ENCODE data around the gene AMOTL1.

The AMOTL1 gene

GRCh38 chr11:94869186-94869585, 101.0 kb downstream of the AMOTL1 start:
- in situ Hi-C loops (cut with HindIII; ENCODE audit: low sequenced_read_pairs) = no loop called here

DNA sequence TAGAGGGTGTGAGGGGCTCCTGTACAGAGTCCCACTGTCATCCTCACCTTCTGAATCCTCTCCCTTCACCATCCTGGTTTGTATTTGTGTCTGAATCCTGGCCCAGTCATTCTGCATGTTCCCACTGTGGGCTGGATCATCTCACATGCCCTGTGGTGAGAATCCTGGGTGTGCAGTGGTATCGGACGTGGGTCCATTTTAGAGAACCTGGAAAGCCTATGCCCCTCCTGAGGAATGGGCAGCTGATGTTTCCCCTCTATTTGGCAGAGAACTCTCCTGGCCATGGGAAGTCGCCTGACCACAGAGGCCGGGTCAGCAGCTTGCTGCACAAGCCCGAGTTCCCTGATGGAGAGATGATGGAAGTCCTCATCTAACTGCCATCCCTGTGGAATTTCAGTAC, 102.3 kb downstream of the AMOTL1 start:
- in situ Hi-C loops (cut with HindIII; ENCODE audit: low sequenced_read_pairs) = no loop called here

- in situ Hi-C loops (cut with HindIII; ENCODE audit: low sequenced_read_pairs) = no loop called here
Measured at GRCh38 chr11:94871491-94872185, 103.5 kb downstream of the AMOTL1 start.

GRCh38 chr11:94873916-94874540, 105.9 kb downstream of the AMOTL1 start:
- in situ Hi-C loops (cut with HindIII; ENCODE audit: low sequenced_read_pairs) = no loop called here

DNA sequence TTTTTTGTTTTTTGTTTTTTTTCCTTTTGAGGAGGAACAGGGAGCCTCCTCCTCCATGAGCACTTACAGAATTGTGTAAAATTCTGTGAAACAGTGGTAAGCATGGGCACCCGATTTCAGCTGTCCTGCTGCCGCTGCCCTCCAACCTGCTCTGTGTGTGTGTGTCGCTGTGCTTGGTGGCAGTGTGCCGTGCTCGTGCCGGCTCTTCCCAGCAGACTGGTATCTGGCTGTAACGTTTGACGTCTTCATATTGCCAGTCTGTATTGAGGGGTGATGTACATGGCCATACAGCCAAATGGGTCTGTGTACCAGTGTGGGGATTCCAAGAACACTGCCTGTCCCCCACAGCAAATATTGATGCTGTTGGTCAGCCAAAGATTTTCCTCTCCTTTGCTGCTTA, 108.1 kb downstream of the AMOTL1 start:
- in situ Hi-C loops (cut with HindIII; ENCODE audit: low sequenced_read_pairs) = no loop called here

DNA sequence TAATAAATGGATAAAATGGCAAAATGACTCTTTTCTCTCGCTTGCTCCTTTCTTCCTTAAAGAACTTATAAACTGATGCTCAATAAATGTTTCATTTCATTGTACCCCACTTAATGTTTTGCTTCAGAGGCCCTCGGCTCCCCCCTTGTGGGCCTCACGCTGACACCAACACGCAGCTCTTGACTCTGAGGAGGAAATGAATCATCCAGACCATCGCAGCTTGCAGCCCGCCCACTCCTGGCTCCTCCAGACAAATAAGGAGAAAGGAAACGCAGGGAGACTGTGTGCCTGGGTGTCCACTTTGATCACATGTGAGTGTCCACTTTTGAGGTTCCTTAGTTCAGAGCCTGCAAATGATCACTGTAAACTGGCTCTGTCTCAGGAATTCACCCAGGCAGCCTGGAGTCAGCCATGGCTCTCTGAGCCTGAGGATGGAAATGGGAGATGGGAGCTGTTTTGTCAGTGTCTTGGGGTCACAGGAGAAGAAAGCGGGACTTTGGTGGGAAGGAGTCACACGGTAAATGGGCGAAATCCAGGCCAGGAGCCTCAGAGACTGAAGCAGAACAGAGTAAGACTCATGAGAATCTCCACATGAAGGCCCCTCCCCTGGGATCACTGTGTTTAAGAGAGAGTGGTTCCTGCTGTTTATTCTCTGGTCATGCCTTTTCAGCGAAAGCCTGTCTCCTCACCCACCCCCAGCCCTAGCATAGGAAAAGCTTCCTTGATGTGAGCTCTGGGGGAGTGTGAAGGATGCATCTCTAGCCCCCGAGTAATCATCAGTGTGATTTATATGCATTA, 108.7 kb downstream of the AMOTL1 start:
- in situ Hi-C loops (cut with HindIII; ENCODE audit: low sequenced_read_pairs) = no loop called here

DNA sequence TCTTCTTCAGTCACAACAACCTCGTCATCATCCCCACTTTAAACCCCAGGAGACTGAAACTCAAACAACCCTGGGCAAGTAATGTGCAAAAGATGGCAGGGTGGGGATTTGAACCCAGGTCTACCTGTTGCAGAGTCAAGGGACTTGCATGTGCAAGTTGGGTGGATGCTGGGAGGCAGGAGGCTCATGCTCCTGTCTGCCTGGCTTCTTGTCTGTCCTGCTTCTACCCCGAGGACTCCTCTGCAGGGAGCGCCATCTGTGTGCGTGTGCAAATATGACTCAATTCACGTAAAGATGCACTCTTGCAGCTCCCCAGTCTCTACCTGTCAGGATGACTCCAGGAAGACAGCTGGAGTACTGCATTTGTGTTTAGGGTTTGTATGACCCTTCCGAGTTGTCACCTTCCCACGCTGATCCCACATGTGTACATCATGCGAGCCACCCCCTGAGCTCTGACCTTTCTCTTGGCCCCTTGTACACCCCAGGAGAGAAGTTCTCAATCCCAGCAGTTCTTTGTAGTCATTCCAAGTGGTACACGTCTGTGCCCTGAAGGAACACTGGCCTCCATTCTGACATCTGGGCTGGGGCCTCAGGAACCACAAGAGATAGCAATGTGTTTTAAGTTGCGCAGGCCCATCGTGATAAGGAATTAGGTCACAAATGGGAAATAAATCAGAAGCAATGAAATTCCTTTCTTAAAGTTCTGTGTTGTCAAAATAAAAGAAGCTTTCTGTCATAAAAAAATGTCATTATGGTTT, 109.5 kb downstream of the AMOTL1 start:
- in situ Hi-C loops (cut with HindIII; ENCODE audit: low sequenced_read_pairs) = no loop called here

GRCh38 chr11:94879006-94879405, 110.8 kb downstream of the AMOTL1 start:
- in situ Hi-C loops (cut with HindIII; ENCODE audit: low sequenced_read_pairs) = no loop called here

DNA sequence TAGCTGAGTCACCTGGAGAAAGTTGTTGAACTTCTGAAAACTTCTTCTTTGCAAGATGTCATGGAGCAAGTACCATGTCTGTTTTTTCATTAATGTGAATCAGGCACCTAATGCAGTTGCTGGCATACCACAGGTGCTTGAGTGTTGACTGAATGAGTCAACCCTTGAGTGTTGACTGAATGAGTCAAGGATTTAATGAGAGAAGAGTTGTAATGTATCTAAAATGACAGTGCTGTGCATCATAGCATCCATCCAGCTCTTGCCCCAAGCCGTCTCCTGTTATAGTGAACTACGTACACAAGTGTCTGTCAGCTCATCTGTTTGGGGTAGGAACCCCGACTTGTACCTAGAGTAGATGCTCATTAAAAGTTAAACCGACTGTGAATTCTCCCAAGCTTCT, 112.1 kb downstream of the AMOTL1 start:
- in situ Hi-C loops (cut with HindIII; ENCODE audit: low sequenced_read_pairs) = no loop called here

- in situ Hi-C loops (cut with HindIII; ENCODE audit: low sequenced_read_pairs) = no loop called here
Measured at GRCh38 chr11:94882931-94883330, 114.8 kb downstream of the AMOTL1 start.

DNA sequence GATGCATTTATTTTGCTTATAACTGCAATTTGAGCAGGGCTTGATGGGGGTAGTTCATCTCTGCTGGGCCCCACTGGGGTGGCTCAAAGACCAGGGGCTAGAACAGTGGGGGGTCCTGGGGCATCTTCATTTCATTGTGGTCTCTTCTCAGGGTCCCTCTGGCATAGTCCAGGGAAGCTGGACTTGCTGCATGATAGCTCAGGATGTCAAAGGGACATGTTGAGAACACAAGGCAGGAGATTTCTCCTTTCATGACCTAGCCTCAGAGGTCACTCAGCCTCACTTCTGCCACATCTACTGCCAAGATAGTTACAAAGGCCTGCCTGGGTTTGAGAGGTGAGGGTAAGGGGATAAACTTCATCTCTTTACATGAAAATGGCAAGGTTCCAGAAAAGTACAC, 115.7 kb downstream of the AMOTL1 start:
- in situ Hi-C loops (cut with HindIII; ENCODE audit: low sequenced_read_pairs) = no loop called here

DNA sequence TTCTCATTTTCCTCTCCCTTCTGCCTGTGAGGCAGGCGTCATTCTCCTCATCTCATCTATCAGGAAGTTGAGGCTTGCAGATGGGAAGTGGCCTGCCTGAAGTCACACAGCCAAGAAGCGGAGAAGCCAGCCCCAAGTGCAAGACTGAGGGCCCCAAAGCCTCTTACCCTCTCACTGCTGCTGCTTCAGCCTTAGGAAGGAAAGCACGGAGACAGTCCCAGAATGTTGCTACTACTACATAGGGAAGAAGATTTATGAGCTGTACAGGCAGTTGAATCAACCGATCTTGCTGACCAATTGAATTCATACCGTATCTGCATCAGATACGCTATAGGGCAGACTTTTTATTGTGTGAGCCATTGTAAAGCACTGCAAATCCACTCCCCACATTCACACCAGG, 116.2 kb downstream of the AMOTL1 start:
- in situ Hi-C loops (cut with HindIII; ENCODE audit: low sequenced_read_pairs) = no loop called here

- in situ Hi-C loops (cut with HindIII; ENCODE audit: low sequenced_read_pairs) = no loop called here
Measured at GRCh38 chr11:94885133-94885532, 117.0 kb downstream of the AMOTL1 start.

- in situ Hi-C loops (cut with HindIII; ENCODE audit: low sequenced_read_pairs) = no loop called here
Measured at GRCh38 chr11:94885581-94885980, 117.4 kb downstream of the AMOTL1 start.

DNA sequence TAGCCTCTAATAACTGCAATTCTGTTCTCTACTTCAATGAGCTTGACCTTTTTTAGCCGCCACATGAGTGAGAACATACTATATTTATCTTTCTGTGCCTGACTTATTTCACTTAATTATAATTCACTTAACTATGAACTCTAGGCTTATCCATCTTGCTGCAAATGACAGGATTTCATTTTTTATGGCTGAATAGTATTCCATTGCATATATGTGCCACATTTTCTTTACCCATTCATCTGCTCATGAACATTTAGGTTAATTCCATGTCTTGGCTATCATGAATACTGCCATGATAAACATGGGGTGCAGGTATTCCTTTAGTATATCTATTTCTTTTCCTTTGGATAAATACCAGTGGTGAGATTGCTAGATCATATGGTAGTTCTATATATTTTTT, 120.0 kb downstream of the AMOTL1 start:
- in situ Hi-C loops (cut with HindIII; ENCODE audit: low sequenced_read_pairs) = no loop called here

DNA sequence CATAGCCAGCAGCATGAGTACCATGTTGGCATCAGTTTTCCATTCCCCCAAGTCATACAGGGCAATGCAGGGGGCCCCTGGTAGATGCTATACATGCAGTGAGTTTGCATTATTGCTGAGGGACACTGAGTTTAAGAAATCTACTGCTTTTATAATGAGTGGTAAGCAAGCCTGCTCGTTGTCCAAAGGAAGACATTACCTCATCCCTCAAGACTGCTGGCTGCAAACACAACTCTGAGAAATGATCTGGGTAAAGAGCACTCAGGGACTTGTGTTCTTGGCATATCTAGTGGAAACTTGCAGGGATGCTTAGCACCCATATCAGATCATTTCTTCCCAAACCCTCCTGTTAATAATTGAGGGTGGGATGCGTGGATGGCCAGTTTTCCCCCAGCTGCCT, 127.3 kb downstream of the AMOTL1 start:
- in situ Hi-C loops (cut with HindIII; ENCODE audit: low sequenced_read_pairs) = no loop called here

DNA sequence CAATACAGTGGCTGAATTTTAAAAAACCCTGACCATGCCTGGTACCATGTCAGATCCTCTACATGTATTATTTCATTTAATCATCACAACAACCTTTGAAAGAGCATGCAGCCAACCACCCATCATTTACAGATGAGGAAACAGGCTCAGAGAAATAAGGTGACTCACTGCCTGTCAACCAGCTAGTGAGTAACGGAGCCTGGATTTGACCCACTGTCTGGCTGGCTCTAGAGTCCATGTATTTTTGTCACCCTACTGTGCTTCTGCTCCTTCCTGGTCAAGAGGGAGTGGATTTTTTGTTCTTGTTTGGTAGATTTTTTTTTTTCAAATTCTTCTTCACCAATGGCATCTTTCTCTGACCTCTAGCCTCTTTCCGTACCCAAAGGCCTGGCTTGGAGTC, 127.8 kb downstream of the AMOTL1 start:
- in situ Hi-C loops (cut with HindIII; ENCODE audit: low sequenced_read_pairs) = no loop called here

DNA sequence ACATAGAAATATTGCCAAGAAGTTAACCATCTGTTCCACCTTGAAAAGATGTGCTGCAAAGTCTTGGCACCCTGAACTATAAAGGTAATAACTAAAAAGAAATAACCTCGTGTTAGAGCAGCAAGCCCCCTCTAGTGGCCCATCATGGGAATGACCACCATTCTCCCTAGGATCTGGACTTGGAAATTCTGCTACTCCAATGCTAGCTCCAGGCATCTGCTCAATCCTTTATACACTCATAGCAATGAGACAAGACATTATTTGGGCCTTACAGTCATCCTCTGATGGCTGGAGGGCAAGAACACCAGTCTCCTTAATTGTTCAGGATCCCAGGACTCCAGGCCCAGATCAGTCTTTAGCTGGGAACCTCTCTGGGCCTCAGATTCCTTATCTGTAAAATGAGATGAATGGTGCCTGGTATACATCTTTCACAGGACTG, 129.2 kb downstream of the AMOTL1 start:
- in situ Hi-C loops (cut with HindIII; ENCODE audit: low sequenced_read_pairs) = no loop called here

- in situ Hi-C loops (cut with HindIII; ENCODE audit: low sequenced_read_pairs) = no loop called here
Measured at GRCh38 chr11:94907226-94907625, 139.1 kb downstream of the AMOTL1 start.

GRCh38 chr11:94909371-94909820, 141.2 kb downstream of the AMOTL1 start:
- in situ Hi-C loops (cut with HindIII; ENCODE audit: low sequenced_read_pairs) = no loop called here

GRCh38 chr11:94910270-94910669, 142.1 kb downstream of the AMOTL1 start:
- in situ Hi-C loops (cut with HindIII; ENCODE audit: low sequenced_read_pairs) = no loop called here
